Activated CD8-positive, alpha-beta memory T cell treated with anti-CD3 and anti-CD28 coated beads, Interleukin-2, amount 10 ng/mL, durations not matched to agents 7 days and 5 days (primary cell): ENCODE data around the gene OR10D3. TPM values are rescaled to one million over a fixed set of nuclear protein-coding genes. Genes with fewer than 3 reads are reported as not detected.
"Not testable (repeated sequence)": the region's sequence is repeated elsewhere in the genome, so short reads cannot be mapped to it uniquely, and the experiment has no call there.

Experiments used
- ATAC-seq: fragments of 150-1000 bp; cut with Tn5 transposase; one replicate; pipeline ENCODE4 v1.10.0; 2021; ENCODE audit warnings: moderate library complexity
- CTCF ChIA-PET: fragments of 350-600 bp; sonication (Branson Sonifier 250); formaldehyde crosslinking; loops from one replicate; lab custom pipeline; 2021; ENCODE audit warnings: antibody characterized with exemption; lab: Charles Lee
- DNase-seq: peaks from one replicate; pipeline ENCODE4 v3.0.0-alpha.2; 2020
- H3K27ac Mint-ChIP-seq: one replicate; pipeline ENCODE4 v1.8.0; 2021; ENCODE audit warnings: mild to moderate bottlenecking, mixed read lengths
- H3K27me3 Mint-ChIP-seq: one replicate; pipeline ENCODE4 v1.8.0; 2021; ENCODE audit warnings: mixed read lengths
- H3K36me3 Mint-ChIP-seq: one replicate; pipeline ENCODE4 v1.8.0; 2021; ENCODE audit warnings: mild to moderate bottlenecking, mixed read lengths
- H3K4me1 Mint-ChIP-seq: one replicate; pipeline ENCODE4 v1.8.0; 2021; ENCODE audit warnings: mixed read lengths
- H3K4me3 Mint-ChIP-seq: one replicate; pipeline ENCODE4 v1.8.0; 2021; ENCODE audit warnings: mild to moderate bottlenecking, moderate library complexity, mixed read lengths
- H3K9me3 Mint-ChIP-seq: one replicate; pipeline ENCODE4 v1.8.0; 2022; ENCODE audit warnings: low read depth, mixed read lengths
- total RNA-seq, 2 experiments: library from RNA; stranded (reverse); gene quantifications; one replicate each; pipeline ENCODE4 v1.2.3, GENCODE V29; 2021

OR10D3 gene
- total RNA-seq, 2 experiments from 2014 or later: not detected

GRCh38 chr11:124200671-124201070 lies 17.5 kb downstream of the OR10D3 start:
- ATAC-seq: no peak
- H3K9me3 Mint-ChIP-seq: no peaks in the 10 kb centered on the region
- DNase-seq: no peak
- no peak overlapping the region for H3K4me3 Mint-ChIP-seq
- no peaks in the 10 kb centered on the region for H3K36me3 Mint-ChIP-seq
- no peaks in the 10 kb centered on the region for H3K4me1 Mint-ChIP-seq
- CTCF ChIA-PET: no interaction called here
- H3K27me3 Mint-ChIP-seq: peaks cover 6% of the 10 kb centered on the region
- no peak overlapping the region for H3K27ac Mint-ChIP-seq

- no peak for DNase-seq
- no peaks in the 10 kb centered on the region for H3K4me1 Mint-ChIP-seq
- no peak overlapping the region for H3K27ac Mint-ChIP-seq
- no peak overlapping the region for H3K4me3 Mint-ChIP-seq
- H3K36me3 Mint-ChIP-seq: no peaks in the 10 kb centered on the region
- peaks cover 2% of the 10 kb centered on the region for H3K27me3 Mint-ChIP-seq
- ATAC-seq: no peak
- CTCF ChIA-PET: no interaction called here
- H3K9me3 Mint-ChIP-seq: no peaks in the 10 kb centered on the region
Measured at GRCh38 chr11:124202951-124203350, 19.8 kb downstream of the OR10D3 start.

GRCh38 chr11:124204008-124204407 lies 20.9 kb downstream of the OR10D3 start:
- Mint-ChIP-seq H3K36me3 (no peaks in the 10 kb centered on the region), H3K4me3 (no peak overlapping the region), H3K9me3 (no peaks in the 10 kb centered on the region), H3K4me1 (no peaks in the 10 kb centered on the region), H3K27ac (no peak overlapping the region), H3K27me3 (no peaks in the 10 kb centered on the region)
- ATAC-seq: no peak
- CTCF ChIA-PET: no interaction called here
- no peak for DNase-seq

GRCh38 chr11:124207102-124207792 lies 24.1 kb downstream of the OR10D3 start:
- CTCF ChIA-PET: no interaction called here
- no peak overlapping the region for H3K4me3 Mint-ChIP-seq
- H3K36me3 Mint-ChIP-seq: no peaks in the 10 kb centered on the region
- H3K9me3 Mint-ChIP-seq: no peaks in the 10 kb centered on the region
- no peaks in the 10 kb centered on the region for H3K27me3 Mint-ChIP-seq
- DNase-seq (no peak), ATAC-seq (no peak)
- no peak overlapping the region for H3K27ac Mint-ChIP-seq
- no peaks in the 10 kb centered on the region for H3K4me1 Mint-ChIP-seq

- no peak overlapping the region for H3K4me3 Mint-ChIP-seq
- H3K27ac Mint-ChIP-seq: no peak overlapping the region
- CTCF ChIA-PET: no interaction called here
- no peaks in the 10 kb centered on the region for H3K4me1 Mint-ChIP-seq
- no peaks in the 10 kb centered on the region for H3K9me3 Mint-ChIP-seq
- no peaks in the 10 kb centered on the region for H3K36me3 Mint-ChIP-seq
- ATAC-seq (no peak), DNase-seq (no peak)
- no peaks in the 10 kb centered on the region for H3K27me3 Mint-ChIP-seq
Measured at GRCh38 chr11:124209824-124210357, 26.7 kb downstream of the OR10D3 start.

- Mint-ChIP-seq H3K4me1 (no peaks in the 10 kb centered on the region), H3K36me3 (no peaks in the 10 kb centered on the region), H3K27ac (no peak overlapping the region), H3K4me3 (no peak overlapping the region), H3K9me3 (no peaks in the 10 kb centered on the region), H3K27me3 (no peaks in the 10 kb centered on the region)
- ATAC-seq (peak; percentile 9), DNase-seq (no peak)
- CTCF ChIA-PET: no interaction called here
Measured at GRCh38 chr11:124210421-124210820, 27.3 kb downstream of the OR10D3 start.

- Mint-ChIP-seq H3K4me1 (no peaks in the 10 kb centered on the region), H3K27me3 (no peaks in the 10 kb centered on the region), H3K27ac (no peak overlapping the region), H3K4me3 (no peak overlapping the region), H3K9me3 (no peaks in the 10 kb centered on the region), H3K36me3 (no peaks in the 10 kb centered on the region)
- CTCF ChIA-PET: no interaction called here
- ATAC-seq: no peak
- no peak for DNase-seq
Measured at GRCh38 chr11:124211321-124211720, 28.2 kb downstream of the OR10D3 start.

GRCh38 chr11:124214027-124214426 lies 30.9 kb downstream of the OR10D3 start:
- Mint-ChIP-seq H3K27me3 (no peaks in the 10 kb centered on the region), H3K27ac (no peak overlapping the region), H3K4me3 (no peak overlapping the region), H3K4me1 (no peaks in the 10 kb centered on the region), H3K9me3 (no peaks in the 10 kb centered on the region), H3K36me3 (no peaks in the 10 kb centered on the region)
- CTCF ChIA-PET: no interaction called here
- DNase-seq: no peak
- ATAC-seq: no peak

- DNase-seq: no peak
- H3K9me3 Mint-ChIP-seq: no peaks in the 10 kb centered on the region
- no peaks in the 10 kb centered on the region for H3K36me3 Mint-ChIP-seq
- CTCF ChIA-PET: no interaction called here
- no peak for ATAC-seq
- H3K4me3 Mint-ChIP-seq: no peak overlapping the region
- peaks cover 3% of the 10 kb centered on the region for H3K27me3 Mint-ChIP-seq
- H3K27ac Mint-ChIP-seq: no peak overlapping the region
- H3K4me1 Mint-ChIP-seq: no peaks in the 10 kb centered on the region
Measured at GRCh38 chr11:124219126-124219525, 36.0 kb downstream of the OR10D3 start.

GRCh38 chr11:124222407-124222806 lies 39.3 kb downstream of the OR10D3 start:
- Mint-ChIP-seq H3K36me3 (no peaks in the 10 kb centered on the region), H3K27me3 (peaks cover 3% of the 10 kb centered on the region), H3K27ac (no peak overlapping the region), H3K9me3 (no peaks in the 10 kb centered on the region), H3K4me3 (no peak overlapping the region), H3K4me1 (no peaks in the 10 kb centered on the region)
- ATAC-seq: no peak
- DNase-seq: no peak
- CTCF ChIA-PET: no interaction called here

GRCh38 chr11:124224618-124225423 lies 41.7 kb downstream of the OR10D3 start:
- DNase-seq, H3K27ac Mint-ChIP-seq, H3K27me3 Mint-ChIP-seq, H3K4me1 Mint-ChIP-seq, H3K4me3 Mint-ChIP-seq, ATAC-seq, CTCF ChIA-PET, H3K9me3 Mint-ChIP-seq, H3K36me3 Mint-ChIP-seq: not testable (repeated sequence)

GRCh38 chr11:124225471-124225870 lies 42.3 kb downstream of the OR10D3 start:
- H3K9me3 Mint-ChIP-seq: no peaks in the 10 kb centered on the region
- no peak overlapping the region for H3K4me3 Mint-ChIP-seq
- H3K27me3 Mint-ChIP-seq: no peaks in the 10 kb centered on the region
- CTCF ChIA-PET: no interaction called here
- no peak overlapping the region for H3K27ac Mint-ChIP-seq
- no peak for DNase-seq
- H3K4me1 Mint-ChIP-seq: no peaks in the 10 kb centered on the region
- H3K36me3 Mint-ChIP-seq: no peaks in the 10 kb centered on the region
- ATAC-seq: no peak

- Mint-ChIP-seq H3K4me3 (no peak overlapping the region), H3K36me3 (no peaks in the 10 kb centered on the region), H3K27me3 (no peaks in the 10 kb centered on the region), H3K4me1 (no peaks in the 10 kb centered on the region), H3K9me3 (no peaks in the 10 kb centered on the region), H3K27ac (no peak overlapping the region)
- ATAC-seq: no peak
- CTCF ChIA-PET: no interaction called here
- no peak for DNase-seq
Measured at GRCh38 chr11:124233376-124233775, 50.2 kb downstream of the OR10D3 start.
